GM19025 (cell line): ENCODE results near the gene PCSK2.
A peak's percentile ranks its signal among the peaks of the same experiment; 100 is the strongest.

Experiments used
- ATAC-seq: cut with Tn5 transposase; IDR thresholded peaks from one replicate; pipeline ENCODE4 v1.9.1; 2021; ENCODE audit warnings: mild to moderate bottlenecking, low read depth, moderate library complexity; ENCODE audit not compliant: unreplicated experiment

PCSK2 gene

GRCh38 chr20:17500826-17501225 lies 274.0 kb downstream of the PCSK2 start:
- ATAC-seq = no peak

- ATAC-seq = no peak
These were observed 274.9 kb downstream of the PCSK2 start for GRCh38 chr20:17501701-17502100.

GRCh38 chr20:17502105-17502504 lies 275.3 kb downstream of the PCSK2 start:
- no peak for ATAC-seq

- ATAC-seq = no peak
These were observed 276.6 kb downstream of the PCSK2 start for GRCh38 chr20:17503301-17504065.

GRCh38 chr20:17504066-17504897 lies 277.4 kb downstream of the PCSK2 start:
- no peak for ATAC-seq

GRCh38 chr20:17504898-17505635 lies 278.2 kb downstream of the PCSK2 start:
- peak; percentile 65 for ATAC-seq

GRCh38 chr20:17505636-17506517 lies 279.0 kb downstream of the PCSK2 start:
- peak; percentile 5 for ATAC-seq

GRCh38 chr20:17507032-17507431 lies 280.2 kb downstream of the PCSK2 start:
- no peak for ATAC-seq

GRCh38 chr20:17507531-17507930 lies 280.7 kb downstream of the PCSK2 start:
- no peak for ATAC-seq

GRCh38 chr20:17508756-17509155 lies 281.9 kb downstream of the PCSK2 start:
- no peak for ATAC-seq

GRCh38 chr20:17510548-17510947 lies 283.7 kb downstream of the PCSK2 start:
- ATAC-seq = no peak

- no peak for ATAC-seq
These were observed 284.6 kb downstream of the PCSK2 start for GRCh38 chr20:17511401-17511800.

- ATAC-seq = no peak
These were observed 287.1 kb downstream of the PCSK2 start for GRCh38 chr20:17513939-17514338.

GRCh38 chr20:17515053-17515452 lies 288.2 kb downstream of the PCSK2 start:
- no peak for ATAC-seq

- ATAC-seq = no peak
These were observed 291.7 kb downstream of the PCSK2 start for GRCh38 chr20:17518339-17519052.

- ATAC-seq = no peak
These were observed 292.9 kb downstream of the PCSK2 start for GRCh38 chr20:17519606-17520285.

- ATAC-seq = no peak
These were observed 293.7 kb downstream of the PCSK2 start for GRCh38 chr20:17520583-17520982.

- ATAC-seq = no peak
These were observed 295.7 kb downstream of the PCSK2 start for GRCh38 chr20:17522528-17522927.

- no peak for ATAC-seq
These were observed 296.5 kb downstream of the PCSK2 start for GRCh38 chr20:17523326-17523725.
